GM12878 (cell line): ENCODE data around the gene RASGRF2. TPM values are rescaled to one million over a fixed set of nuclear protein-coding genes. Genes with fewer than 3 reads are reported as not detected.

Experiments used
- ATAC-seq: fragments of 200-7000 bp; cut with Tn5 transposase; 3 replicates; pipeline ENCODE4 v1.9.1; 2020; ENCODE audit warnings: mild to moderate bottlenecking, moderate library complexity
- BruUV-seq: library from RNA; stranded (reverse); fragments of 400-500 nt; replicated peaks from 2 replicates; lab custom pipeline; 2021; lab: Mats Ljungman, UMichigan
- CTCF ChIA-PET: fragments of 300-600 bp; sonication (Branson Sonifier 250); formaldehyde crosslinking; extraction: SDS; loops from one replicate; lab custom pipeline; 2021; ENCODE audit warnings: inconsistent platforms; lab: Yijun Ruan, JAX
- POLR2A ChIA-PET: fragments of 350-600 bp; formaldehyde crosslinking; extraction: SDS; loops from one replicate; lab custom pipeline; 2021; ENCODE audit warnings: inconsistent platforms; lab: Charles Lee
- RAD21 ChIA-PET: fragments of 300-600 bp; sonication (Branson Sonifier 250); formaldehyde crosslinking; loops from one replicate; lab custom pipeline; 2023; ENCODE audit warnings: antibody characterized with exemption; ENCODE audit not compliant: unreplicated experiment; lab: Charles Lee
- SMC1A ChIA-PET: fragments of 300-600 bp; sonication (Branson Sonifier 250); formaldehyde crosslinking; loops from one replicate; lab custom pipeline; 2023; ENCODE audit not compliant: unreplicated experiment, uncharacterized antibody; lab: Charles Lee
- DNase-seq: peaks from one replicate; pipeline ENCODE4 v3.0.0-alpha.2; 2011; ENCODE audit warnings: low read depth, low spot score
- FAIRE-seq: peaks from 3 replicates; lab custom pipeline; 2011; peaks lifted over from hg19 to GRCh38; lab: Jason Lieb, UNC
- H2AFZ ChIP-seq: 2 replicates; pipeline ENCODE4 v1.6.0; 2011; ENCODE audit warnings: low read depth, low read length, control low read depth; ENCODE audit not compliant: control insufficient read depth
- H3K27ac ChIP-seq: 2 replicates; pipeline ENCODE4 v1.5.1; 2011; ENCODE audit warnings: control low read depth; ENCODE audit not compliant: control insufficient read depth, insufficient read depth
- H3K27me3 ChIP-seq, 2 experiments: replicated peaks in 1 of 2; 2 replicates each; pipeline versions ENCODE4 v1.6.0 to v1.6.1; 2011; ENCODE audit warnings: low read length in 1 of 2; ENCODE audit not compliant: control insufficient read depth in 2 of 2, insufficient read depth in 2 of 2
- H3K36me3 ChIP-seq, 2 experiments: 2 replicates each; pipeline ENCODE4 v1.5.1; 2011; ENCODE audit warnings: low read length in 1 of 2; ENCODE audit not compliant: control insufficient read depth in 2 of 2, insufficient read depth in 2 of 2
- H3K4me1 ChIP-seq: 2 replicates; pipeline ENCODE4 v1.6.1; 2011; ENCODE audit warnings: mild to moderate bottlenecking, low read length, moderate library complexity, mixed read lengths; ENCODE audit not compliant: control insufficient read depth, insufficient read depth
- H3K4me2 ChIP-seq: 2 replicates; pipeline ENCODE4 v1.6.0; 2011; ENCODE audit warnings: control low read depth; ENCODE audit not compliant: control insufficient read depth, insufficient read depth
- H3K4me3 ChIP-seq: fragments of 200-600 bp; sonication (generic); 2 replicates; pipeline ENCODE4 v1.5.1; 2016
- H3K79me2 ChIP-seq: 2 replicates; pipeline ENCODE4 v1.6.0; 2011; ENCODE audit warnings: low read length; ENCODE audit not compliant: control insufficient read depth, insufficient read depth
- H3K9ac ChIP-seq: 2 replicates; pipeline ENCODE4 v1.8.0; 2011; ENCODE audit warnings: low read length, control low read depth, mixed read lengths; ENCODE audit not compliant: control insufficient read depth, insufficient read depth
- H3K9me3 ChIP-seq: replicated peaks from 3 replicates; pipeline ENCODE4 v1.5.1; 2011; ENCODE audit warnings: mild to moderate bottlenecking, low read length; ENCODE audit not compliant: control insufficient read depth, insufficient read depth
- H4K20me1 ChIP-seq: 2 replicates; pipeline ENCODE4 v1.6.0; 2011; ENCODE audit not compliant: control insufficient read depth, insufficient read depth
- RAD21 ChIP-seq: IDR thresholded peaks from 2 replicates; pipeline ENCODE4 v1.6.1; 2011; ENCODE audit warnings: mild to moderate bottlenecking, low read depth, low read length, moderate library complexity; ENCODE audit not compliant: insufficient read depth
- RBBP5 ChIP-seq: fragments of 200-600 bp; sonication (generic); conservative IDR thresholded peaks from 2 replicates; pipeline ENCODE4 v1.6.1; 2016
- RELA ChIP-seq: fragments of 450-650 bp; IDR thresholded peaks from 2 replicates; pipeline ENCODE4 v1.8.0; 2014; ENCODE audit warnings: borderline replicate concordance; ENCODE audit not compliant: partially characterized antibody
- WGBS: methylation state at CpG from one replicate; pipeline ENCODE4 v1.1.6; 2016; ENCODE audit warnings: low lambda C conversion rate; ENCODE audit not compliant: insufficient replicate concordance, insufficient coverage; ENCODE audit errors: missing lambda C conversion rate; 5-methylcytosine and 5-hydroxymethylcytosine counted together
- in situ Hi-C: fragments of 300-500 bp; cut with MboI; formaldehyde crosslinking; loops from 9 replicates; pipeline ENCODE4 v1.14.3; 2018; ENCODE audit warnings: mixed read lengths
- intact Hi-C: fragments of 100-400 bp; cut with micrococcal nuclease; formaldehyde crosslinking; loops from one replicate; pipeline ENCODE4 v1.14.2; 2022; ENCODE audit not compliant: unreplicated experiment
- polyA plus RNA-seq, 11 experiments: library from polyadenylated mRNA; depleted of rRNA in 4 of 11; unstranded in 6 of 11; stranded (reverse) in 5 of 11; fragments of >200 nt; fragmentation: Nextera tagmentation in 4 of 11; fragmentation: Illumina TruSeq in 1 of 11; extraction: Ambion mirVana in 4 of 11; extraction: Trizol in 1 of 11; gene quantifications; 1 replicate in 1 of 11; 2 replicates in 10 of 11; pipeline versions ENCODE4 v1.2.1 to v1.2.3, GENCODE V29; 2011 to 2016; ENCODE audit warnings: inconsistent platforms in 2 of 11, missing spikeins in 2 of 11, low read depth in 1 of 11
- total RNA-seq, 4 experiments: library from RNA; depleted of rRNA in 3 of 4; stranded (reverse); fragments of >200 nt in 3 of 4; fragmentation: Illumina TruSeq in 1 of 4; extraction: Trizol in 1 of 4; gene quantifications; 2 replicates each; pipeline versions ENCODE4 v1.2.1 to v1.2.3, GENCODE V29; 2013 to 2021
- TF ChIP-seq, protein P1 (sequence below): fragments of 450-650 bp; IDR thresholded peaks from 2 replicates; pipeline ENCODE4 v1.6.1; 2014; ENCODE audit warnings: mild to moderate bottlenecking
- TF ChIP-seq, protein P2 (sequence below): IDR thresholded peaks from 2 replicates; pipeline ENCODE4 v1.6.1; 2012; ENCODE audit warnings: low read length, inconsistent platforms

RASGRF2 gene
- total and polyA plus RNA-seq, 10 of the 15 experiments (the other 5 are each of a cell fraction or from before 2014, with no cell fraction given), result 0.05 to 0.24 (median 0.07) TPM

DNA sequence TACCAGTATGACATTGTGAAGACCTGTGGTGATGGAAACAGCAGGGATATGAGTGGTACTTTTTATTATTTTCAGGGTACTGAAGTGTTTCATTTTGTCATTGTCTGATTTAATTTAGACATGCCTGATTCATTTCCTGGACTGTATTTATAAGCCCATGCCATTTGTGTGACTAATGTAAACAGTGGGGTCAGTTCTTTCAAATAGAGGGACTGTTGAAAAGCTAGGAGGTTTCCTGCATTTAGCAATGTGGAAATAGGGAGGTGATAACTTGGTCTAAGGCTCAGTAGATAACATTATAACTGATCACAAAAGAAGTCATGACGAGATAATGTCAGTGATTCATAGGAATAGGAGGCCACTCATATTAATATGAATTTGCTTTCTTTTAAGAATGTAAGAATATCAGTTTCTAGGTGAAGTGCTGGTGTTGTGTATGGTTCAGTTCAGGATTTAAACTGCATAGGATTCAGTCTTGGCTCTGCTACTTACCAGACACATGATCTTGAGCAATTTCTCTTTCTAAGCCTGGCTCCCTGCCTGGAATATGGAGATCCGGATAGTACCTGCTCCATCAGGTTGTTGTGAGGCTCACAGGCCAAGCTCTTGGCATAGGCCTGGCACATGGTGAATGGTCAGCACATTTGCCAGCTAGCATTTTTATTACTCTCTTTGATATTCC, 7.5 kb downstream of the RASGRF2 start:
- intact Hi-C loops, result no loop called here
- whole genome bisulfite sequencing, result 44% methylated on average over 2 of the region's 2 CpGs

More for the DNA sequence above, 7.5 kb downstream of the RASGRF2 start:
- ATAC-seq (no peak), DNase-seq (no peak), FAIRE-seq (no peak)
- H3K4me3 ChIP-seq, result no peak overlapping the region
- RAD21 ChIA-PET, result no interaction called here
- no peak overlapping the region for H3K9ac ChIP-seq
- in situ Hi-C loops, result no loop called here
- H3K27me3 ChIP-seq, result no peaks in the 10 kb centered on the region
- POLR2A ChIA-PET, result no interaction called here
- TF ChIP-seq RAD21 (no peak), RBBP5 (no peak), RELA (no peak)
- TF ChIP-seq, protein P1, sequence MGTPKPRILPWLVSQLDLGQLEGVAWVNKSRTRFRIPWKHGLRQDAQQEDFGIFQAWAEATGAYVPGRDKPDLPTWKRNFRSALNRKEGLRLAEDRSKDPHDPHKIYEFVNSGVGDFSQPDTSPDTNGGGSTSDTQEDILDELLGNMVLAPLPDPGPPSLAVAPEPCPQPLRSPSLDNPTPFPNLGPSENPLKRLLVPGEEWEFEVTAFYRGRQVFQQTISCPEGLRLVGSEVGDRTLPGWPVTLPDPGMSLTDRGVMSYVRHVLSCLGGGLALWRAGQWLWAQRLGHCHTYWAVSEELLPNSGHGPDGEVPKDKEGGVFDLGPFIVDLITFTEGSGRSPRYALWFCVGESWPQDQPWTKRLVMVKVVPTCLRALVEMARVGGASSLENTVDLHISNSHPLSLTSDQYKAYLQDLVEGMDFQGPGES, result no peak
- TF ChIP-seq, protein P2, sequence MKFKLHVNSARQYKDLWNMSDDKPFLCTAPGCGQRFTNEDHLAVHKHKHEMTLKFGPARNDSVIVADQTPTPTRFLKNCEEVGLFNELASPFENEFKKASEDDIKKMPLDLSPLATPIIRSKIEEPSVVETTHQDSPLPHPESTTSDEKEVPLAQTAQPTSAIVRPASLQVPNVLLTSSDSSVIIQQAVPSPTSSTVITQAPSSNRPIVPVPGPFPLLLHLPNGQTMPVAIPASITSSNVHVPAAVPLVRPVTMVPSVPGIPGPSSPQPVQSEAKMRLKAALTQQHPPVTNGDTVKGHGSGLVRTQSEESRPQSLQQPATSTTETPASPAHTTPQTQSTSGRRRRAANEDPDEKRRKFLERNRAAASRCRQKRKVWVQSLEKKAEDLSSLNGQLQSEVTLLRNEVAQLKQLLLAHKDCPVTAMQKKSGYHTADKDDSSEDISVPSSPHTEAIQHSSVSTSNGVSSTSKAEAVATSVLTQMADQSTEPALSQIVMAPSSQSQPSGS, result no peak
- no peaks in the 10 kb centered on the region for H3K4me1 ChIP-seq
- H3K79me2 ChIP-seq, result no peaks in the 10 kb centered on the region
- H3K36me3 ChIP-seq, result no peaks in the 10 kb centered on the region
- CTCF ChIA-PET, result interaction anchor here (0.6 to 0.8 kb wide), 2 partner anchors 9 to 19 kb away, joined by 3 read pairs; no protein-coding TSS in a partner anchor
- no peak overlapping the region for H3K27ac ChIP-seq
- SMC1A ChIA-PET, result interaction anchor here (1.0 kb wide), 1 partner anchor 186 kb away, joined by 3 read pairs; no protein-coding TSS in a partner anchor
- H3K9me3 ChIP-seq, result no peaks in the 10 kb centered on the region
- BruUV-seq, result no TSS peak
- H2AFZ ChIP-seq, result no peak overlapping the region
- H3K4me2 ChIP-seq, result no peak overlapping the region
- no peaks in the 10 kb centered on the region for H4K20me1 ChIP-seq
